Sigmoid colon (tissue), 4 donors: Measurements from ENCODE around the gene AKR1C2.
"Not testable (repeated sequence)": the region's sequence is repeated elsewhere in the genome, so short reads cannot be mapped to it uniquely, and the experiment has no call there.

Experiments
- EP300 ChIP-seq, 4 donors: sonication (generic); formaldehyde crosslinking; IDR thresholded peaks; one replicate each; pipeline ENCODE4 v1.6.1; 2017; ENCODE audit warnings: antibody characterized with exemption in 4 of 4
- POLR2A ChIP-seq, 2 donors: fragments of 450-650 bp; IDR thresholded peaks; one replicate each; pipeline ENCODE4 v1.6.1; 2016; ENCODE audit warnings: antibody characterized with exemption in 2 of 2, mild to moderate bottlenecking in 2 of 2, moderate library complexity in 2 of 2
- TF ChIP-seq, protein P1 (sequence below), 4 experiments: fragments of 450-650 bp in 3 of 4; fragments of 200-600 bp in 1 of 4; IDR thresholded peaks; one replicate each; pipeline ENCODE4 v1.5.1; 2016 to 2019; ENCODE audit warnings: antibody characterized with exemption in 4 of 4, mild to moderate bottlenecking in 3 of 4, moderate library complexity in 2 of 4

DNA sequence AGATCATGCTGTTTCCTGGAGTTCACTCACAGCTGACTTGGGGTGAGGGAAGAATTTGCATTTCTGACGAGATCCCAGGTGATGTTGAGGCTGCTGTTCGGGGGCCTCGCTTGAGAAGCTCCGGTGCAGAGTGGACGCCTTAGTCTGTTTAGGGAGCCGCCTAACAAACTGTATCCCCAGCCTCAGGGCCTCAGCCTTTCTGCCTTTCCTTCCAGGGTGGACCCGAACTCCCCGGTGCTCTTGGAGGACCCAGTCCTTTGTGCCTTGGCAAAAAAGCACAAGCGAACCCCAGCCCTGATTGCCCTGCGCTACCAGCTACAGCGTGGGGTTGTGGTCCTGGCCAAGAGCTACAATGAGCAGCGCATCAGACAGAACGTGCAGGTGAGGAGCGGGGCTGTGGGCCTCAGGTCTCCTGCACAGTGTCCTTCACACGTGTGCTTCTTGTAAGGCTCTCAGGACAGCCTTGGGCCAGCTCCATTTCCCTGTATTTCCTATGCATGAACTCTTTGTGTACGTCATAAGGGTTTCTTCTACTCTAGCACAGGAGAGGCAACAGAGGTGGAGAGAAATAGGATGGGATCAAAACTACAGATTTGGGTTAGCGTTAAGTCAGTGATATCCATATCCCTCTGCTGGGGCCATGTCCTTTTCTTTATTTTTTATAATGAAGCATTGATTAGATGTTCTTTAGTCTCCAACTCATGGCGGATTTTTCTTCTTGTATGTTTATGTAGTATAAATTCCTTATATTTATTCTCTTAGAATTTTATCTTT is 31.1 kb downstream of the AKR1C2 start:
- TF ChIP-seq, protein P1, sequence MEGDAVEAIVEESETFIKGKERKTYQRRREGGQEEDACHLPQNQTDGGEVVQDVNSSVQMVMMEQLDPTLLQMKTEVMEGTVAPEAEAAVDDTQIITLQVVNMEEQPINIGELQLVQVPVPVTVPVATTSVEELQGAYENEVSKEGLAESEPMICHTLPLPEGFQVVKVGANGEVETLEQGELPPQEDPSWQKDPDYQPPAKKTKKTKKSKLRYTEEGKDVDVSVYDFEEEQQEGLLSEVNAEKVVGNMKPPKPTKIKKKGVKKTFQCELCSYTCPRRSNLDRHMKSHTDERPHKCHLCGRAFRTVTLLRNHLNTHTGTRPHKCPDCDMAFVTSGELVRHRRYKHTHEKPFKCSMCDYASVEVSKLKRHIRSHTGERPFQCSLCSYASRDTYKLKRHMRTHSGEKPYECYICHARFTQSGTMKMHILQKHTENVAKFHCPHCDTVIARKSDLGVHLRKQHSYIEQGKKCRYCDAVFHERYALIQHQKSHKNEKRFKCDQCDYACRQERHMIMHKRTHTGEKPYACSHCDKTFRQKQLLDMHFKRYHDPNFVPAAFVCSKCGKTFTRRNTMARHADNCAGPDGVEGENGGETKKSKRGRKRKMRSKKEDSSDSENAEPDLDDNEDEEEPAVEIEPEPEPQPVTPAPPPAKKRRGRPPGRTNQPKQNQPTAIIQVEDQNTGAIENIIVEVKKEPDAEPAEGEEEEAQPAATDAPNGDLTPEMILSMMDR (IDR thresholded peaks at IDR 0.05) = not testable (repeated sequence)
- TF ChIP-seq POLR2A, EP300 (IDR thresholded peaks at IDR 0.05): not testable (repeated sequence)
